DND-41 (cell line): ENCODE measurements around the gene ETF1.
A peak's percentile ranks its signal among the peaks of the same experiment; 100 is the strongest.

Experiments used
- ATAC-seq: fragments of 200-7000 bp; cut with Tn5 transposase; 3 replicates; pipeline ENCODE4 v1.9.1; 2021; ENCODE audit warnings: low read depth; ENCODE audit not compliant: insufficient read depth
- DNase-seq: peaks from one replicate; pipeline ENCODE4 v3.0.0-alpha.2; 2020
- H2AFZ ChIP-seq: 2 replicates; pipeline ENCODE4 v1.6.0; 2012; ENCODE audit warnings: low read depth, low read length
- H3K27ac ChIP-seq: 2 replicates; pipeline ENCODE4 v1.5.1; 2012; ENCODE audit warnings: low read length, inconsistent platforms
- H3K27me3 ChIP-seq: fragments of 200-600 bp; sonication (generic); 2 replicates; pipeline ENCODE4 v1.6.0; 2012; ENCODE audit warnings: low read length, mild to moderate bottlenecking, inconsistent platforms; ENCODE audit not compliant: insufficient read depth, poor library complexity
- H3K36me3 ChIP-seq: 2 replicates; pipeline ENCODE4 v1.5.1; 2012; ENCODE audit warnings: low read length, inconsistent platforms; ENCODE audit not compliant: insufficient read depth
- H3K4me1 ChIP-seq: 2 replicates; pipeline ENCODE4 v1.5.1; 2012; ENCODE audit warnings: mild to moderate bottlenecking, low read length; ENCODE audit not compliant: insufficient read depth
- H3K4me2 ChIP-seq: 2 replicates; pipeline ENCODE4 v1.6.0; 2012; ENCODE audit warnings: mild to moderate bottlenecking, moderate library complexity, low read length, inconsistent platforms; ENCODE audit not compliant: insufficient read depth
- H3K4me3 ChIP-seq, 2 experiments: fragments of 200-600 bp in 1 of 2; shearing (Covaris generic) in 1 of 2; 2 replicates each; pipeline ENCODE4 v1.5.1; 2012 to 2016; ENCODE audit warnings: inconsistent platforms in 2 of 2, low read length in 2 of 2, mild to moderate bottlenecking in 2 of 2, low read depth in 1 of 2, moderate library complexity in 1 of 2
- H3K79me2 ChIP-seq: 2 replicates; pipeline ENCODE4 v1.6.0; 2012; ENCODE audit warnings: low read length, inconsistent platforms; ENCODE audit not compliant: insufficient read depth
- H3K9ac ChIP-seq: 2 replicates; pipeline ENCODE4 v1.6.0; 2012; ENCODE audit warnings: low read depth, mild to moderate bottlenecking, inconsistent platforms, low read length, moderate library complexity
- H3K9me3 ChIP-seq: 2 replicates; pipeline ENCODE4 v1.5.1; 2012; ENCODE audit warnings: low read length, moderate library complexity, mild to moderate bottlenecking, inconsistent platforms; ENCODE audit not compliant: insufficient read depth, severe bottlenecking
- H4K20me1 ChIP-seq: 2 replicates; pipeline ENCODE4 v1.6.0; 2012; ENCODE audit warnings: low read length; ENCODE audit not compliant: insufficient read depth
- EZH2 ChIP-seq: IDR thresholded peaks from 3 replicates; pipeline ENCODE4 v1.6.1; 2012; ENCODE audit warnings: borderline replicate concordance, low read depth, mild to moderate bottlenecking, moderate library complexity, low read length, inconsistent platforms; ENCODE audit not compliant: severe bottlenecking
- TF ChIP-seq, protein P1 (sequence below): IDR thresholded peaks from 2 replicates; pipeline ENCODE4 v1.5.1; 2012; ENCODE audit warnings: borderline replicate concordance, low read length, moderate library complexity, mild to moderate bottlenecking; ENCODE audit not compliant: poor library complexity, severe bottlenecking; ENCODE audit errors: extremely low read depth

Gene ETF1

GRCh38 chr5:138568061-138568824 lies 25.2 kb upstream of the ETF1 start:
- Histone ChIP-seq H2AFZ (no peak overlapping the region), H3K79me2 (peaks cover 98% of the 10 kb centered on the region), H3K4me2 (no peak overlapping the region), H3K4me3 (no peak overlapping the region), H3K27me3 (no peaks in the 10 kb centered on the region), H4K20me1 (peaks cover 64% of the 10 kb centered on the region; the same call in 1 of the 2 replicates), H3K4me1 (peaks cover 49% of the 10 kb centered on the region), H3K36me3 (peaks cover 98% of the 10 kb centered on the region), H3K9ac (no peak overlapping the region), H3K27ac (no peak overlapping the region), H3K9me3 (no peaks in the 10 kb centered on the region)
- no peak for ATAC-seq
- TF ChIP-seq, protein P1, sequence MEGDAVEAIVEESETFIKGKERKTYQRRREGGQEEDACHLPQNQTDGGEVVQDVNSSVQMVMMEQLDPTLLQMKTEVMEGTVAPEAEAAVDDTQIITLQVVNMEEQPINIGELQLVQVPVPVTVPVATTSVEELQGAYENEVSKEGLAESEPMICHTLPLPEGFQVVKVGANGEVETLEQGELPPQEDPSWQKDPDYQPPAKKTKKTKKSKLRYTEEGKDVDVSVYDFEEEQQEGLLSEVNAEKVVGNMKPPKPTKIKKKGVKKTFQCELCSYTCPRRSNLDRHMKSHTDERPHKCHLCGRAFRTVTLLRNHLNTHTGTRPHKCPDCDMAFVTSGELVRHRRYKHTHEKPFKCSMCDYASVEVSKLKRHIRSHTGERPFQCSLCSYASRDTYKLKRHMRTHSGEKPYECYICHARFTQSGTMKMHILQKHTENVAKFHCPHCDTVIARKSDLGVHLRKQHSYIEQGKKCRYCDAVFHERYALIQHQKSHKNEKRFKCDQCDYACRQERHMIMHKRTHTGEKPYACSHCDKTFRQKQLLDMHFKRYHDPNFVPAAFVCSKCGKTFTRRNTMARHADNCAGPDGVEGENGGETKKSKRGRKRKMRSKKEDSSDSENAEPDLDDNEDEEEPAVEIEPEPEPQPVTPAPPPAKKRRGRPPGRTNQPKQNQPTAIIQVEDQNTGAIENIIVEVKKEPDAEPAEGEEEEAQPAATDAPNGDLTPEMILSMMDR: peak; percentile 13
- no peak for TF ChIP-seq EZH2
- DNase-seq: no peak

- Histone ChIP-seq H3K4me3 (no peak overlapping the region), H3K79me2 (peaks cover 94% of the 10 kb centered on the region), H3K27me3 (no peaks in the 10 kb centered on the region), H3K9me3 (no peaks in the 10 kb centered on the region), H3K27ac (no peak overlapping the region), H3K36me3 (peaks cover 94% of the 10 kb centered on the region), H3K4me1 (peaks cover 35% of the 10 kb centered on the region; the same call in 1 of the 2 replicates), H3K4me2 (no peak overlapping the region), H2AFZ (no peak overlapping the region), H3K9ac (no peak overlapping the region), H4K20me1 (peaks cover 63% of the 10 kb centered on the region; the same call in 1 of the 2 replicates)
- no peak for ATAC-seq
- no peak for DNase-seq
- TF ChIP-seq, protein P1: no peak
- no peak for TF ChIP-seq EZH2
These were observed 23.8 kb upstream of the ETF1 start for GRCh38 chr5:138566792-138567191.

GRCh38 chr5:138565100-138565821 lies 22.2 kb upstream of the ETF1 start:
- DNase-seq (no peak), ATAC-seq (no peak)
- Histone ChIP-seq H3K79me2 (peaks cover 92% of the 10 kb centered on the region), H3K4me3 (no peak overlapping the region), H3K4me2 (no peak overlapping the region), H3K4me1 (peaks cover 21% of the 10 kb centered on the region; the same call in 1 of the 2 replicates), H3K9me3 (no peaks in the 10 kb centered on the region), H3K36me3 (peaks cover 94% of the 10 kb centered on the region), H4K20me1 (peaks cover 58% of the 10 kb centered on the region; the same call in 1 of the 2 replicates), H3K27me3 (no peaks in the 10 kb centered on the region), H2AFZ (no peak overlapping the region), H3K9ac (no peak overlapping the region), H3K27ac (no peak overlapping the region)
- no peak for TF ChIP-seq EZH2
- TF ChIP-seq, protein P1: no peak
